Measurements from ENCODE around the gene PTPRF.
"Not testable (repeated sequence)": the region's sequence is repeated elsewhere in the genome, so short reads cannot be mapped to it uniquely, and the experiment has no call there.

The PTPRF gene

GRCh38 chr1:43530483-43531106 lies at the start of gene PTPRF:
PTPRF (plus strand) TSS chr1:43530883; CDS start chr1:43545076, 14,193 bp downstream.
- DNase-seq: peak in 52 of 58 donors; percentile 26 to 81 (median 60)

DNA sequence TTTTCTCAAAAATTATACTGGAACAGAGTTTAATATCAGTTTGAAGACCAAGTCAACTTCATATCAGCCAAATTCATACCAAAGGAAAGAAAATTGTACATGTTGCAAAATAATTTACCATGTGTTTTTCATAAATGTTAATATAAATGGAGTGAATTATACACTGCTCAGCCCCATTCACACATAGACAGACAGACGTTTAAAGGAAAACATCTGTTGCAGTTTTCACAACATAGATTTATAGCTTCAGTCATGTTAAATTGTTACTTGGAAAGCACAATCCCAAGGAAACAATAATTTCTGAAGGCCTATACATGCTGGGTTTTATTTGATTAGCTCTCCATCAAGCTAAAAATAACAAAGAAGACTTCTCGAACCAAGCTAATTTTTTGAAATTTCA lies 49.2 kb upstream of the PTPRF start:
- DNase-seq: no peak

GRCh38 chr1:43482215-43482614 lies 48.5 kb upstream of the PTPRF start:
- DNase-seq: no peak

- no peak for DNase-seq
Measured at GRCh38 chr1:43484367-43484766, 46.3 kb upstream of the PTPRF start.

DNA sequence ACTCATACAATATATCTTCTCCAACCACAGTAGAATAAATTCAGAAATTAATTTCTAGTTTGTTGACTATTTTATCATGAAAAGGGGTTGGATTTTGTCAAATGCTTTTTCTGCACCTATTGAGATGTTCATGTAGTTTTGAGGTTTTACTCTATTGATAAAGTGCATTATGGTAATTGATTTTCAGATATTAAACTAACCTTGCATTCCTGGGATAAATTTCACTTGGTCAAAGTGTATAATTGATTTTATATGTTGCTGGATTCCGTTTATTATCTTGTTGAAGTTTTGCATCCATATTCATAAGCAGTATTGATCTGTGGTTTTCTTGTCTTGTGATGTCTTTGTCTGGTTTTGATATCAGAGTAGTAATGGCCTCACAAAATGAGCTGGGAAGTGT lies 42.5 kb upstream of the PTPRF start:
- no peak for DNase-seq

DNA sequence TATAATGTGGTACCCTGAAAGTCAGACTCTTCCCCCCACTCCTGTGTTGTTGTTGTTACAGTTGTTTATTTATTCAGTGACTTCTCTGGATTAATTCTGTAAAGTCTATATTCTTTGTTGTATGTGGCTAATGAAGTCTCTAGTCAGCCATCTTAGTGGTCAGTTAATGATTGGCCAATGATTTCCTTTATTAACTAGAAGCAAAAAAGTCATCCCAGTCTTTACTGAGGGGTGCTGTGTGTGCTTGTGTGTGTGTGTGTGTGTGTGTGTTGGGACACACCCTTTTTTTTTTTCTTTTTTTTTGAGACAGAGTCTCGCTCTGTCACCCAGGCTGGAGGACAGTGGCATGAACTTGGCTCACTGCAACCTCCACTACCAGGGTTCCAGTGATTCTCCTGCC lies 39.6 kb upstream of the PTPRF start:
- no peak for DNase-seq

GRCh38 chr1:43492826-43493225 lies 37.9 kb upstream of the PTPRF start:
- no peak for DNase-seq

DNA sequence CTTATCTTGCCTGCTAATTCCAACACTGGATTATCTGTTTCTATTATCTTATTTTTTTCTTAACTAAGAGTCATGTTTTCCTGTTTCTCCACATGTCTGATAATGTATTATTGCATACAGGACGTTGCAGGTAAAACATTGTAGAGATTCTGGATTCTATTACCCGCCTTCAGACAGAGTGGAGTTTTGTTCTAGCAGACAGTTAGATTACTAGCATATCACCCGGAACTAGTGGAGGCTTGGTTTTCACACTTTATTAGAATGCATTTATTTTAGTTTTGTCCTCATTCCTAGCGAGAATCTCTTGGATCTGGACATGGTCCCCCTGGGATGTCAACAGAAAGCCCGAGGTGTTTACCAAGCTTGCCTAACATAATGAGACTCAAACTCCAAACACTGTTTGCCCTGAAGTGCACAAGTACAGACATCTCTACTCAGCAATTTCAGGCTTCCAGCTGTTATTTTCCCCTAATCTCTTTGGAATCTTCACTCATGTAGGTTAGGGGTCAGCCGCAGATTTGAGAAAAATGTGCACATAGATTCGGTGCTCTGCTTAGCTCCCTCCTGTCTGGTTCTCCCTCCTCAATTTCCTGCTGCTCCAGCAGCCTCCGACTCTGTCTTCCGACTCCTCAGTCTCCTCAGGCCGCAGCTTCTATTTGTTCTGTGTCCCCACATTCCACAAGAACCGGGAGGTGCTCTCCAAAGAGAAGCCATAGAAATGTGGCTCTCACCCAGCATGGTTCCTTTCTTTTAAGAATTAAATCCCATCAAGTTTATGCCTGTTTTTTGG lies 36.8 kb upstream of the PTPRF start:
- DNase-seq: no peak

DNA sequence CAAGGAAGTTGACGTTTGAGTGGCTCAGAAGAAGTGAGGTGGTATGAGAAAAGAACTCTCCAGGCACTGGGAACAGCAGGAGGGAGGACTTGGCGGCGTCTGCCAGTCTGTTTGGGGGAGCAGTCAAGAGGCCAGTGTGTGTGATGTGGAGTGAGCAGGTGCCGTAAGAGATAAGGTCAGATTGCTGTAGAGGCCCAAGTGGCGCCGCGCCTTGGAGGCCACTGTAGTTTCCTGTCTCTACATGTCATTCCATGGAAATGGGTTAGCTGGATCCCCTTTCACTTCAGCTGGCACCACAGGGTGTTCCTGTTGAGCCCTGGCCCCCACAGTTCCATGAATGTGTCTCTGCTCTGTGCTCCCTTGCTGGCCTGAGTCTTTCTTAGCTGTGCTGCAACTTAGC lies 35.5 kb upstream of the PTPRF start:
- DNase-seq: no peak

DNA sequence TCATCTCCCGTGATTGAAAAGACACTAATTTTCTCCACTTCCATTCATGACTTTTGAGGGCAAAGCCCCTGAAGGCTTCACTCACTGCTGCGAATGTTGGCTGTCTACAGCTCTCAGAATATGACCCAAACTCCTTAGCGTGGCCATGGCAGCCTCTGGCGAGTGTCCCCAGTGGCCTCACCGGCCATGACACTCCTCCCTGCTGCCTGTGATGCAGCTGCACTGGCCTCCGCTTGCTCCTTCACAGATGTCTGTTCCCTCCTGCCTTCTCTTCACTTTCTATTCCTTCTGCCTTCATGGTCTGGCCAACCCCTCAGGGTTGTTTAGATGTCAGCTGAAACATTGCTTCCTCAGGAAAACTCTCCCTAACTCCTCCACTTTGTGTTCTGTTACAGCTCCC lies 30.8 kb upstream of the PTPRF start:
- DNase-seq: no peak

DNA sequence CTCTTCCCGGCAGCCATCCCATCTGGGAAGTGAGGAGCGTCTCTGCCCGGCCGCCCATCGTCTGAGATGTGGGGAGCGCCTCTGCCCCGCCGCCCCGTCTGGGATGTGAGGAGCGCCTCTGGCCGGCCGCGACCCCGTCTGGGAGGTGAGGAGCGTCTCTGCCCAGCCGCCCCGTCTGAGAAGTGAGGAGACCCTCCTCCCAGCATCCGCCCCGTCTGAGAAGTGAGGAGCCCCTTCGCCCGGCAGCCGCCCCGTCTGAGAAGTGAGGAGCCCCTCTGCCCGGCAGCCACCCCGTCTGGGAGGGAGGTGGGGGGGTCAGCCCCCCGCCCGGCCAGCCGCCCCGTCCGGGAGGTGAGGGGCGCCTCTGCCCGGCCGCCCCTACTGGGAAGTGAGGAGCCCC lies 28.9 kb upstream of the PTPRF start:
- not testable (repeated sequence) for DNase-seq

DNA sequence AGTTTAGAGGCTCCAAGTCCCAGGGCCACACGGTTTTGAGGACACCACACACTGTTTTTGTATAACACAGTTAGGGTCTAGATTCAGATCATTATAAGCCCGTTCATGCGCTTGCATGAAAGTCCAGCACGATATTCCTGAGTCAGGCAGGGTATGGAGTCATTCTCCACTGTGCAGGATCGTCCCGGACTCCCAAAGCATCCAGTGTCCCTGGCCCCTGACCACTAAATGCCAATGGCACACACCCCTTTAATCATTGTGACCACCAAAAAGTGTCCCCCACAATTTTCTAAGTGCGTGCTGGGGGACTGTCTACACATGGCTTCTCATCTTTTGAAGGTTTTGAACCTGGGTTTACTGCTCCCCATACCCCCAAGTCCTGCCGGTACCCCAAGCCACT lies 27.1 kb upstream of the PTPRF start:
- no peak for DNase-seq

- no peak for DNase-seq
Measured at GRCh38 chr1:43505077-43505780, 25.5 kb upstream of the PTPRF start.

- no peak for DNase-seq
Measured at GRCh38 chr1:43506233-43506632, 24.4 kb upstream of the PTPRF start.

- DNase-seq: no peak
Measured at GRCh38 chr1:43507296-43508295, 23.1 kb upstream of the PTPRF start.

DNA sequence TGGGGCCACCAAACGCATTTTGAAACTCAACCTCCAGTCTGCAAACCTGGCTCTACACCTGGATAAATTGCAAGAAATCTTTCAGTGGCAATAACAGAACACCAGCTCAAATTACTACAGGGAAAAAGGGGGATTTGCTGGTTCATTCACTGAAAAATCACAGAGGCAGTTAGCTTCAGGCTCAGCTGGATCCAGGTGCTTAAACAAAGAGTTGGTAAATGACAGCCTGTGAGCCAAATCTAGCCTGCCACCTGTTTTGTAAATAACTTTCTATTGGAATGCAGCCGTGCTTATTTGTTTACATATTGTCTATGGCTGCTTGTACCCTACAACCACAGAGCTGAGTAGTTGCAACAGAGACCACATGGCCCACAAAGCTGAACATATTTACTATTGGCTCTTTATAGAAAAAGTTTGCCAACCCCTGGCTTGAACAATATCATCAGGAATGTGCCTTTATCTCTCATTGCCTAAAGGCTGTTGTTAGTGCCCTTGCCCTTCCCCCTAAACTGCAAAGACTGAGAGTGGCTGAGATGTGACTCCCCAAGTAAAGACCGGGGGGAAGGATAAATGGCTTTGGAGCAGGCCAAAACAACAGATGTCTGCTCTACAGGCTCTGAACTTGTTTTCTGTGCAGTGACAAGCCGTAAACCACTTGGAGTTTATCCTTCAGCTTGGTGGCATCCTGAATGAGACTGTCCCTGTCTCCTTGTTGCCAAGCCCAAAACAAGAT lies 21.5 kb upstream of the PTPRF start:
- no peak for DNase-seq

- DNase-seq: no peak
Measured at GRCh38 chr1:43509740-43510375, 20.8 kb upstream of the PTPRF start.

- no peak for DNase-seq
Measured at GRCh38 chr1:43510621-43511020, 20.1 kb upstream of the PTPRF start.

- no peak for DNase-seq
Measured at GRCh38 chr1:43511394-43511793, 19.3 kb upstream of the PTPRF start.

GRCh38 chr1:43512133-43512532 lies 18.6 kb upstream of the PTPRF start:
- DNase-seq: no peak

All from anterior cingulate cortex (tissue), 58 donors.